Stimulated activated CD4-positive, alpha-beta T cell treated with anti-CD3 and anti-CD28 coated beads, Interleukin-12 subunit alpha, Interleukin-12 subunit beta, amount 100 ng/mL, for 48 hours (primary cell): ENCODE measurements around the gene SGMS1.
"Not testable (repeated sequence)": the region's sequence is repeated elsewhere in the genome, so short reads cannot be mapped to it uniquely, and the experiment has no call there.

Experiments
- DNase-seq, 3 donors: peaks; one replicate each; pipeline ENCODE4 v3.0.0-alpha.2; 2020; ENCODE audit warnings: low read depth in 2 of 3, low spot score in 1 of 3

Gene SGMS1

GRCh38 chr10:50511492-50512213, 112.1 kb downstream of the SGMS1 start:
- DNase-seq, result no peak

GRCh38 chr10:50510517-50511473, 113.0 kb downstream of the SGMS1 start:
- no peak for DNase-seq

- DNase-seq, result peak in 1 of 3 donors; percentile 25
Observed at GRCh38 chr10:50508315-50509051, 115.3 kb downstream of the SGMS1 start.

DNA sequence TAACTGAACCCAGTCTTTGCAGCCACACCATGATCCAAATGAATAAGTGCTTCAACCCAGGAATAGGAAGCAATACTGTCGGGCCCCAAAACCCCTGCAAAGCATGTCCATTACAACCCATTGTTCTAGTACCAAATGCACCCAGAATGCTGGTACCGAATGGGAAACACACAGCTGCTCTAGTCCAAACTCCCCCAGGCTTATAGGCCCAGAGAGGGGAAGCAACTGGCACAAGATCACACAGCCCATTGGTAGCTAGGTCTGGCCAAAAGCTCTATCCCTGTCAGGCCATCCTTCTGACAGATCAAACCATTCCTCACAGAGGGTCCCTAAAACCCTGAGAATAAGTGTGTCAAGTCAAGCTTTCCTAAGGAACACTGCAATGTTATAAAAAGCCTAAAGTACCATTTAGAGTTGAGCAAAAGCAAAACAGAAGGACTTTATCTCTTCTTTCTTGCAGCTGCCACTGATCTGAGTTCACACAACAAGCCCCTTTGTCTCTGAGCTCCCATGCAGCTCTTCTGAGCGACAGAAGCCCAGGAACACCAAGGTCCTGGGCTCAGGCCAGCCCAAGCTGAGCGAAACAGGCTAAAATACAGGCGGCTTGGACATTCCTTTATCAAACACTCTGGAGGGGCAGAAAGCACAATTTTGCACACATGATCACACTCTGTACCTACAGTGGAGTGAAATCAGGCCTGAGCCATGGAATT, 116.7 kb downstream of the SGMS1 start:
- DNase-seq, result no peak

GRCh38 chr10:50504389-50504788, 119.4 kb downstream of the SGMS1 start:
- DNase-seq, result no peak

- no peak for DNase-seq
Observed at GRCh38 chr10:50503661-50504320, 120.0 kb downstream of the SGMS1 start.

DNA sequence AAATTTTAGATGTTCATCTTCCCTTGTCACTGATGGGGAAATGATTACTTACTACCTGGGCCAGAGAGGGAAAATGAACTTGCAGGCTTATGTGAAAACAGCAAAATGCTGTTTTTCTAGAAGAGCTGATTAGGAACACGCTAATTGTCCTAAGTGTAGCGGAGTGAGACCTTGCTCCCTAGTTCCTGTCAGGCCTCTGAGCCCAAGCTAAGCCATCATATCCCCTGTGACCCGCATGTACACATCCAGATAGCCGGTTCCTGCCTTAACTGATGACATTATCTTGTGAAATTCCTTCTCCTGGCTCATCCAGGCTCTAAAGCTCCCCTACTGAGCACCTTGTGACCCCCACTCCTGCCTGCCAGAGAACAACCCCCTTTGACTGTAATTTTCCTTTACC, 120.6 kb downstream of the SGMS1 start:
- DNase-seq, result not testable (repeated sequence)

- DNase-seq, result peak in 1 of 3 donors; percentile 8
Observed at GRCh38 chr10:50501924-50502452, 121.8 kb downstream of the SGMS1 start.

- DNase-seq, result no peak
Observed at GRCh38 chr10:50501478-50501877, 122.3 kb downstream of the SGMS1 start.

GRCh38 chr10:50498465-50498864, 125.3 kb downstream of the SGMS1 start:
- DNase-seq, result no peak

GRCh38 chr10:50497758-50498157, 126.0 kb downstream of the SGMS1 start:
- DNase-seq, result no peak

DNA sequence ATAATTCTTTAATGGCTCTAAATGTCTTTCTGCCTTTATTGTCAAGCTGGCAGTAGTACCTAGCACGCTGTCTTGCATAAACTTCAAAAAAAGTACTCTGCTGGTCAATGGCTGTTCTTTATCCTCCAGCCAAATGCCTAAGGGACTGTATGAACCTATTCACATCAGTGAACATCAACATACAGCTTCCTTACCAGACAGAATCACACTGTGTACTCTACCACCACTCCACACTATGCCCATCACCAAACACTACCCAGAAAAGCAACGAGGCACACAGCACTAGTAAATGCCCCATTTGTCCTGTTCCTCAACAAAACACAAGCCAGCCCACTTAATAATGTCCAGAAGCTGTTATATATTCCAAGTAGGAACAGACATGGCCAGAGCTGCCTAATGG, 127.5 kb downstream of the SGMS1 start:
- DNase-seq, result no peak

DNA sequence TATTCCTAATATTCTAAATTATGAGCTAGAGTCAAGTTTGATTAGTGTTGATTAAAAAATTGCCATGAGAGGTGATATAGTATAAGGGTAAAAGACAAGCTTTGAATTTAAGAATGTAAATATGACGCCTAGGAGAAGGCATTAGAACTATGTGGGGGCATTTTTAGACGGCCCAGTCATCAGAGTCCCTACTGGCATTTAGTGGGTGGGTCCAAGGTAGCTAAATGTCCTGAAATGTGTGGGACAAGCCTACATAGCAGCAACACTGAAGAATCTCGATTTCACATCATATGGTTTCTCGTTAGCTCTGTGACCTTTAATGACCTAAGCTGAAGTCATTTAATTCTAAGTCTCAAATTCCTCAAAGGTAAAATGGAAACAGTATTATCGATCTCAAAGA, 133.5 kb downstream of the SGMS1 start:
- no peak for DNase-seq

- DNase-seq, result not testable (repeated sequence)
Observed at GRCh38 chr10:50484550-50484949, 139.2 kb downstream of the SGMS1 start.

DNA sequence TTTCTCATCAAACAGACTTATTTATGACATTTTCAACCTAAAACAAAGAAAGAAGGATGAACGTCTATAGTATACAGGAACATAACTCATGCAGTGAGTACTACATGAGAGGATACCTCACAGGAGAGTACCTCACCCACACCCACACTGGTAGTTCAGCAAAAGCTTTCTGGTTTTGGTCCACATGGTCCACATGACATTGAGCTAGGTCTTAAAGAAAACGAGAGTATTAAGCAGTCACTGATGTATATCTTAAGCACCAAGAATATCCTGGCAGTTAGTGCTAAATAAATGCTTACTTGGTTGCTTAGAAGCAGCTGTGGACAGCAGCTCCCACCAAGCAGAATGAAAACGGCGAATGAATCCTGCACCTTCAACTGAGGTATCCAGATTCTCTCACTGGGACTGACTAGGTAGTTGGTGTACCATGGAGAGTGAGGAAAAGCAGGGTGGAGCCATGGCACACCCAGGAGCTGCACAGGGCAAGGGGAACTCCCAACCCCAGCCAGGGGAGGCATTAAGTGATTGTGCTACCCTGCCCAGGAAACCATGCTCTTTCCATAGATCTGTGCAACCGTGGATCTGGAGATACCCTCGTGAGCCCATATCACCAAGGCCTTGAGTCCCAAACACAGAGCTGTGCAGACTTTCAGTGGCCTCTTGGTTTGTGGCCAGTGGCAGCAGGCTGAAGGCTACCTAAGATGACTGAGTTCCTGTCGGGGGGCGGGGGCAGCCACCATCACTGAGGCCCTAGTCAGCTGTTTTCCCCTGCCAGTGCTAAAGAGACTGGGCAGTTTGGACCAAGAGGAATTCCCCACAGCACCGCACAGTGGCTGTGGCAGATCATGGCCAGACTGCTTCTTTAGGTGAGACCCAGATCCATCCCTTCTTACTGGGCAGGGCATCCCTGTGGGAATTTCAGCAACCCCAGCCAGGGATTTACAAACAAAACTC, 143.4 kb downstream of the SGMS1 start:
- no peak for DNase-seq

GRCh38 chr10:50477287-50478203, 146.2 kb downstream of the SGMS1 start:
- DNase-seq, result no peak

GRCh38 chr10:50473756-50474155, 150.0 kb downstream of the SGMS1 start:
- DNase-seq, result no peak

- DNase-seq, result no peak
Observed at GRCh38 chr10:50472914-50473313, 150.8 kb downstream of the SGMS1 start.
